GM21723 (cell line): Measurements from ENCODE around the gene BCL2.

Experiments used
- ATAC-seq: cut with Tn5 transposase; IDR thresholded peaks from one replicate; pipeline ENCODE4 v1.9.1; 2021; ENCODE audit warnings: mild to moderate bottlenecking, moderate library complexity; ENCODE audit not compliant: unreplicated experiment

The BCL2 gene

DNA sequence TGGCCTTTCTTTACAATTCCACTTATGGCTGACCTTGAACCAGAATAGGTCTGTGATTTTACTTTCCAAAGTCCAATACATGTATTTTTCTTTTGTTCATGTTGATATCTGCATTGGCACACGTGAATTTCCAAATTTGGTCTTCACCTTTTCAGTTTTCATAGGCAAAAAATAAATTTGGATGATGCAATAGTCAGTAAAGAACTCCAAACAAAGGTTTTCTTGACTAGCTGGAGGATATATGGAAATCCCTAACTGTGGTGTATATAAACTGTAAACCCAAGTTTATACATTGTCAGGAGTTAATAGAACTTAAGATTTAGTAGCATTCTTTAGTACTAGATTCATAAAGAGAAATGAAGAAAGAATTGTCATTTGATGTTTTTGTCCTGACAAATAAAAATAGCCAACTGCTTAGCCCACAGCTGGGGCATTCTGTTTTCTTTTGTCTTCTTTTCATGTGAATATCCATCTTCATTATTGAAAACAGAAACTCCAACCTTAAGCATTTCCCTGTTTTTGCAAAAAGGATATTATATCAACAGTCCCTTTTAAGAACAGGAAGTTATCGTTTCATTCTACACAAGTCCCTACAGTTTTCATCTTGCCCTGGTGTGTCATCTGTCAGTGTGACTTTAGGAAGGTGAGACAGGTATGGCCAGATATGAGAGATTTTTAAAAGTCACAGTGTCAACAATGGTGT lies 132.9 kb downstream of the BCL2 start:
- ATAC-seq = no peak

DNA sequence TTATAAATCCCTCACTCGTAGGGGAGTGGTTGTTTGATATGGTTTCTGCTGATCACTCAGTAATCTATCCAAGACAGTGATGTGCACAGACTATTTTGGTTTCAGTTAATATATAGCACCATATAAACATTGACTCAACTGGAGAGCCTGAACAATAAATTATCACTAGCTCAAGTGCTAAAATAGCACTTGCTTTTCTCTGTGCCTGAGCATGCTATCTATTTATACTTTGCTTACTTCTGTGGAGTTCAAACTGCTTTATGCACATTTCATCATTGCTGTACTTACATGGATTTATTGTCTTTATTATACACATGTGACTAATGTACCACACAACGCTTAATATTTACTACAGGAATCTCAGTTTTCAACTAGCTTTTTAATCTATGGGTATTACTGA lies 133.6 kb downstream of the BCL2 start:
- no peak for ATAC-seq

DNA sequence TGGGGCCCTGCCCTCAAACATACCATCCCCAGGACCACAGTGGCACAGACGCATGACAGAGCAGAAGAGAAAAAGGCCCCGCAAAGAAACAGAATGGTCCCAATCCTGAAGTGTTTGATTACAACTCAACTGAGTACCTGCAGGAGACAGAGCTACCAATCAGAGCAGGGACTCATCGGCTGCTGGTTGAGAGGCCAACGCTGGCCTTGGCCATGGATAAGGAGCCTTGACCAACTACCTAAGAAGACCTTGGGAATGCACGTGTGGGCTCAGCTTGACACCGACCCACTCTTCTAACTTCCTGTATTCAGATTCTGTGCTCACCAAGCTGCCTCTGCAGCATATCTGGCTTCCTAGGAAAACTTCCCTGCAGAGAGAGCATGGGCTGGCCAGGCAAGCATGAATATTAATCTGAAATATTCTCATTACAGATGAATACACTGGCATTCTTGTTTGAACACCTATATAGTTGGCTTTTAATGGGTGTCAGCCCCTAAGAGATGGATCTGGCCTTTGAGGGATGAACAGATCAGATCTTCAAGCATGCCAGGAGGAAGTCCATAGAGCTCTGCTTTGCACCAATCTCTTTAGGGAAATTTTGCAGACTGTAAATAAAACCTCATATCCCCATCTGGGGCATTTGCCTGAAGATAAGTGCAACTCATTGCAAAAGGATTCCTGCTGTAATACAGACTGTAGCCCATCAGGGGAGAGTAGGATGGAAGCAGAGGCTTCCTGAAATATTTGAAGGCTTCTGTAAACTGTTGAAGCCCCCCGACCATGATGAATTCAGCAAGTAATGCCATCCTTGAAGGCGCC lies 135.4 kb downstream of the BCL2 start:
- no peak for ATAC-seq

DNA sequence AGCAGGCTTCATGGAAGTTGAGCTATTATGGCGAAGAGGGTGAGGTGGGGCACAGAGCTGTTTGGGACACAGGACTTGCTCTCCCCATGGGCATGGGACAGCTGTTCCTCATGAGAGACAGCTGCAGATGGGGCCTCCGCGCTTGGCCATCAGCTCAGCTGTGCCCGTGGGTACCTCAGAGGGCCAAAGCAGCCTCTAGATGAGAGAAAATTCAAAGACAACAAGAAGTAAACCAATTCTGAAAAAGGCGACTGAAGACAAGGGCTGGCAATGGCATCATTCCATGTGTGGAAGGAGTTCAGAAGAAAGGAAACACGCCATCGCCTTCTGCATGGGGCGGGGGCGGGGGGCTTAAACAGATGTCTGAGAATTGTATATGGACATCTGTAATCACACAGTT lies 136.2 kb downstream of the BCL2 start:
- no peak for ATAC-seq

DNA sequence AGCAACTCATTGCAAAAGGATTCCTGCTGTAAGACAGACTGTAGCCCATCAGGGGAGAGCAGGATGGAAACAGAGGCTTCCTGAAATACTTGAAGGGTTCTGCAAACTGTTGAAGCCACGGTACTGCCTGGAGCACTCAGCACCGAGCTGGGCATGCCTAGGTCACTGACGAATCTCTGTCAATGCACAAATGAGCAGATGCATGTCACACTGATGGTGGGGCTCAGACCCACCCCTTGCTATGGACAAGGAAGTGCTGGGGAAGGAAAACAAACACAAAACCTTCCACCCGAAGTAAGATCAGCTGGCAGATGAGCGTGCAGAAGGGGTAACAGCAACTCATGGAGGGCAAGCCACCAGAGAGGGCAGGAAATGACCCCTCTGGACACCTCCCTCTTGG lies 136.7 kb downstream of the BCL2 start:
- ATAC-seq = no peak

DNA sequence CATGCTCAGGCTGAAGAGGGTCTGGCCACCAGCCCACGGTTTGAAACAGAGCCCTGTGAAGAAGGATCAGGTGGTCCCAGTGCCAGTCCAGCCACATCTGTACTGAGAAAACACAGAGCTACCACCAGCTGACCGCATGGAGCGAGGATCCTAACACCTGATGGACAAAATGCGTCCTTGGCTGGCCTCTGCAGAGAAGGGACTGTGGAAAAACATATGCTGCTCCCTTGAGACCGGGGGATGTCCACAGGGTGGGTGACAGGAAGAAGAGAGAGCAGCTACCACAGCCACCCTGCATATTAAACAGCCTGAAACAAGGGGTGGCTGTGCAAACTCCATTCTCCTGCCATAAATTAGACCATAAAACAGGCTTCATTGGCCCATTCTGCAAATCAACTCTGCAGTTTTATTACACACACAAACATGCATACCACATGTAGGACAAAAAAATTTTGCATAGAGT lies 137.2 kb downstream of the BCL2 start:
- peak; percentile 25 for ATAC-seq

DNA sequence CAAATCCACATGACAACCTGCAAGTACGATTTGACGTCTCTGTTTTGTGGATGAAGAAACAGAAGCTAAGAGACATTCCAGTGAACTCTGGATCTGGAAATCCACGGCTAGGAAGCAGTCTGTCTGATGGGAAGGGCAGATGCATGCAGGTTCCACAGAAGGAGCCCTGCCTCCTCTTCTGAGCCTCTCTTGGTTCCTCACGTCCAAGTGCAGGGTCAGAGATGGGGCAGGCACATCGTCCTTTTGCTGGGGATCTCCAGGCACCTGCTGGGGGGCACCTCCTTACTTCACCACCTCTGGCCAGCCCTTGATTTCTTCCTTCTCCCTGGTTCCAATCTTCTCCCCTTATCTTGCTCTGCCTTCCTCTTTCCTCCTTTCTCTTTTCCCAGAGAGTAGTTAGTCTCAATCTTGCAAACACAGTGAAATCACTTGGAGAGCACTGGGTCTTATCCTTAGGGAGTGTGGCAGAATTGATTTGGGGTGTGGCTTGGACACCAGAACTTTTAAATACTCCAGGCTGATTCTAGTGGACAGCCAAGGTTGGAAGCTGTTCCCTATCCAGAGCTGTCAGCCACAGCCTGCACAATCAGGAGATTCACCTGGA lies 137.8 kb downstream of the BCL2 start:
- no peak for ATAC-seq

DNA sequence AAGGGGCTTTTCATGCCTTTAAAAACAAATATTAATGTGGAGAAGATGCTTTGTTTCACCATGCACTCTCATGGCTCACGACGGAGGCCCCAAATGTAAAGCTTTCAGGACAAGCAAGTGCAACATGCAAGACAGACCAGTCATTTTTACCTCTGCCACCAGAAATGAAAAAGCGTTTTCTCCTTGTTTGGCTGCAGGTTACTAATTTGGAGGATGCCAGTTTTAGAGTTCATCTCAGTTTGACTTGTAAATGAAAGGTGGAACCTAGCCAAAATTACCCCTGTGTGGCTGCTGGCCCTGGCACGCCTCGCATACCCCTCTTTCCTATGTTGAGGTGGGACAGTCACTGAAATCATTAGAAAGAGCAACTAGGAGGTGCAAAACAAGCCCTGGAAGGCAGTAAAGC lies 138.6 kb downstream of the BCL2 start:
- peak; percentile 52 for ATAC-seq

DNA sequence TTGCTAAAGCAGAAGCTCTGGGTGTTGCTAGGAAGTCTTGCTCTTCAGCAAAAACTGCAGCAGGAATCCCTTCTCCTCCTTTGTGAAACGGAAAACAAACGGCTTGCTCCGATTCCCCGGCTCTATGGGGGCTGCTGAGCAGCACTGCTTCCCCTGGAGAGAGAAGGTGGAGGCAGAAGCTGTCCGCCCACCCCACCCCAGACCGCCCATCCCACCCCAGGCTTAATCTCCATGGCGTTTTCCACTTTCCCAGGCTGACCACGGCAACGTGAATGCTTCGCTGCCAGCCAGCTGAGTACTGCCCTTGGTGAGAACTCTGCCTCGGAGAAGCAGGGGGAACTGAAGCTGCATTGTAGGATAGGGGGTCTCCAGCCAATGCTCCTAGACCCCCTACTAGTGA lies 139.2 kb downstream of the BCL2 start:
- ATAC-seq = no peak

DNA sequence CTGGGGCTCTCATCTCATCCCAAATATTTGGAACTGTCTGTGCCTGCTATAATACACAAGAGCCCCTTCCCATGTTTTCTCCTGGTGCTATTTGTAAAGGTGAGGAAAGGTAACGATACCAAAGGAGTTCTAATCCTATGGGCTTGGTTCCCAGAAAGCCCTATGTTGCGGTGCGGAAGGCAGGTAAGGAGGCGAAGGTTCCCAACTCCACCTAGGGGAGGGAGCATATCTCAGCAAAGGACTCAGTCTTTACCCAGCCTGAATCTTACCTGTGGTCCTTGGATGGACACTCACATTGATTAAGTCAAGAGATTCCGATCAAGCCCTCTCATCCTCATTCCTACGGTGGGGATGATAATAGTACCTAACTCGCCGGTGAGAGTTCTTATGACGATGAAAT lies 140.1 kb downstream of the BCL2 start:
- ATAC-seq = no peak

DNA sequence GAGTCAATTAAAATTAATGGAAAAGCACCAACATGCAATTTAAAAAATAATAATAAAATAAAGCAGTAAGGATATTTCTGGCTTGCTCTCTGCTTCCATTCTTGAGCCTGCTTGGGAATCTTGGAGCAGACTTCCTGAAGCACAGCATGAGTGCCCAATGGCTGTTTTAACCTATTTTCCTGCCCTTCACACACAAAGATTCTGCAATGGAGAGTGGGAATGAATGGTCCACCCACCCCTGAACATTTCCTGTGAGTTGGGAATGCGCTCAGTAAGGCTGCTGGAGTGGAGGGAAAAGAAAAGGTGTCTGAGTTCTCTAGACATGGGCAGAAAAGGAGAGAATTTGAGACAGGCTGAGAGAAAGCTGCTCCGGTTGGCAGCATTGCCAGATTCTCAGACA lies 140.6 kb downstream of the BCL2 start:
- no peak for ATAC-seq

DNA sequence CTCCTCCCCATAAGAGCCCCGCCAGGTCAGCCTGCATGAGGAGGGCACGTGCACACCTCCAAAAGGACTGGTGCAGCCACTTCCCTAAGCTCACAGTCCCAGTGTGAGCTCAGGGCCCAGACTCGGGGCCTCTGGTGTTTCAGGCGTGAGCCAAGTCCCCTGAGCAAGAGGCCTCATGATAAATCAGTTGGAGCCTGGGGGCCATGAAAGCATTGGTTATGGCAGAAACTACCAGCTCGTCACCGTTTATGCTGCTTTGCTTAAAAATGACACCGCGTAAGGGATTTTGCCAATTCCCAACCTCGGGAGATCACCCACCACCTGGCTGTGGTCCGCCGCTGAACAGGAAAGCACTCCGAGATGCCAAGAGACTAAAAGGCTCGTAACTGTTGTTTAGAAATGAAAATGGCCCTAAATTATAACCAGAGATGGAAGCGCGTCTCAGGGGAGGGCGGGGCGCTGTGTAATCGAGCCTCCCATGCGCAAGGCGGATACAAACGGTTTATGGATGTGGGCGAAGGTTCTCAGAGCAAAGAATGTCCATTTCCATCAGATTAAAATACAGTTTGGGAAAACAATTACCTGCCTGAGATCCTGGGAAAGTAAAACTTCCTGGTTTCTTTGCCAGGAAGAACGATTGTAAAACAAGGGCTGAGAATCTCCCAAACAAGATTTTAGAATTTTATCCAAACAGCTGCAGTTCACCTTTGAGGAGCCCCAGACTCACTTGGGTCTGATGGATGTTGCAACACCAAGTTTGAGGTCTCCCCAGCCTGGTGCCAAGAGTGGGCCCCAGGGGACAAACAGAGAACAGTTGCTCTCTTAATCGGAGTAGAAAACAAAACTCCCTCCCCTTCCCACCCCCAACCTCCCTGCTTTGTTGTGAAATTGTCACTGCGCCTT lies 141.4 kb downstream of the BCL2 start:
- ATAC-seq = no peak

DNA sequence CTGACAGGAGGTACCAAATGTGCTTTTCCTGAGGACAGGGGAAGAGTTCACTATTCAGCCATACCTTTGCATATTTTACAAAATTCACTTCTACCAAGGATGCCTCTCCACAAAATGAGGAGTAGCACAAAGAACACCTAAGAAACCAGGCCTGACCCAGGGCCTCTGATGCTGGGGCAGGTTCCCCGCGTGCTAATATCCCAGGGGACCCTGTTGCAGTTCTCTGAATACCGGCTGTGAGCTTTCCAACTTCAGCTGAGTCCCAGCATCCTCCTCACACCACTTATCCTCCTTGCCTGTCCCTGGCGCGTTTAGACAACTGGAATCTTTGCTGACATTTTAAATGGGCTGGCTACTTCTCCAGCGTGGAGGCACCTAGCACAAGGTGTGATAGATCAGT lies 142.3 kb downstream of the BCL2 start:
- no peak for ATAC-seq

DNA sequence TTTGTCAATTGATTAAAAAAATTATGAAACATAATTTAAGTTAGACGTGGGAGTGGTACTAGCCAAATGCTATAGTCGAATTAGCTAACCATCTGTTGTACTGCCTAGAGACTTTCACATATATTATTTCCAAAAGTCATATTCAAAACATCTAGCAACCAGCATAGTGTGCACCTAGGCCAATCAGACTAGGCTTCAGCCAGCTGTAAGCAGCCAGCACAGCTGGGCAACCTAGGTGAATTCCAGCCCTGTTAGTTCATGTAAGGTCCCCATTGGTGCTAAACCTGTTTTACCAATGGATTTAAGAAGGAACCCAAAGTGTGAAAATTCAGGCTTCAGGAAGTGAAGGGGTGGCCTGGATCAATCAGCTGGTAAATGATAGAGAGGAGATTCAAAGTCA lies 144.3 kb downstream of the BCL2 start:
- no peak for ATAC-seq

DNA sequence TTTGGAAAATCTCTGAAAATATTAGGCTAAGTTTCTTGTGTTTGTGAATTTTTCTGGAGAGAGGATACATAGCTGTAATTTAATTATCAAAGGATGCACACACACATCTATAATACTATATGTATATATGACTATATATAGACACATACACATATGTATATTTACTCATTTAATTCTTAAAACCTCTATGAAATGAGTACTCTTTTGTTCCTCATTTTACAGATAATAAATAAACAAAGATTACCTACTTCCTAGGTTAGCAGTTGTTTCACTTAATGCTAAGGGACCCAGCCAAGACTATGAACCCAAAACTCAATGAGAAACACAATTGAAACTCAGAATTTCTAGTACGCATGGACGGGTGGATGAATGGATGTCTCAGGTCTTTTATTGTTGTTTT lies 145.6 kb downstream of the BCL2 start:
- ATAC-seq = no peak

DNA sequence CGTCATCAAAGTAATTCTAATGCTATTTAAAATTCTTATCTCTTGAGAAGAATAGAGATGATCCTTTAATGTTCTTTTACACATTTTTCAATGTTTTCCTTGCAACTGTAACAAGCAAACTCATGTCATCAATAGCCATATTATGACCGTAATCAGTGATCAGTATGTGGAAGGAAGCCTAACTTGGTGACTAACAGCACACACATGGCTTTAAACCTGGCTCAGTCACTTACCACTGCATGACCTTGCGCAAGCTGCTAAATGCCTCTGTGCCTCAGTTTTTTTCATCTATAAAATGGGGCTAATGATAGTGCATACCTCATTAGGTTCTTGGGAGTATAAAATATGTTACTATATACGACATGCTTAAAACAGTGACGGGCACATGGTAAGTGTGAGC lies 149.7 kb downstream of the BCL2 start:
- ATAC-seq = no peak

DNA sequence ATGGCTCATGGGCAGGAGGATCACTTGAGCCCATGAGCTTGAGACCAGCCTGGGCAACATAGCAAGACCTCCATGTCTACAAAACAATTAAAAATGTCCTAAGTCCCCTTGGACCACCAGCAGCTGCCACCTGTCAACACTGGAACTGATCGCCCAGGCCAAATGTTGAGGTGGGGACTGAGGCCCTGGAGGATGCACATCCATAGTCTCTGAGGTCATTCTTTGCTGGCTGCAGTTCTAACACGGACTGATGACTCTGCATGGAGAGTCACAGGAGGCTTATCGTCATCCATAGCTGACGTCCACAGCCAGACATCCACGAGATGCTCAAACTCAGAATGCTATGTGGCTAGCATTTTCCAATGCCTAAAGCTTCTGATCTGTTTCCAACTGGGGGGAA lies 151.3 kb downstream of the BCL2 start:
- ATAC-seq = no peak

DNA sequence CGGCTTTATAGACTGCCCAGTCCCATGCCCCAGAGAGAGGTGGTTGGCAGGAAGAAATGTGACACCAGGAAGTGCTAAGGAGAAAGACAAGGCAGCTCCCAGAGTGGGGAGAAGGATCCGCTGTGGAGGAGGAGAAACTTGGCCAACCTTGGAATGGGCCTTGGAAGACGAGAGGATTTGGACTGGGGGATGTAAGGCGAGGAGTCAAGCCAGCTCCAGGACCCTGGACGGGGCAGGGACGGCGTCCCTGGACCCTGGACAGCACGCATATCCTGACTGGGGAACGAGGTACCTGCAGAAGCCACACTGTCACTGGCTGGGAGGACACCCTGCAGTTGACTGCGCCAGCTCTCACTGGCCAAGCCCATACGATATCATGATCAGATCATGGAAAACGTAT lies 153.4 kb downstream of the BCL2 start:
- ATAC-seq = no peak

DNA sequence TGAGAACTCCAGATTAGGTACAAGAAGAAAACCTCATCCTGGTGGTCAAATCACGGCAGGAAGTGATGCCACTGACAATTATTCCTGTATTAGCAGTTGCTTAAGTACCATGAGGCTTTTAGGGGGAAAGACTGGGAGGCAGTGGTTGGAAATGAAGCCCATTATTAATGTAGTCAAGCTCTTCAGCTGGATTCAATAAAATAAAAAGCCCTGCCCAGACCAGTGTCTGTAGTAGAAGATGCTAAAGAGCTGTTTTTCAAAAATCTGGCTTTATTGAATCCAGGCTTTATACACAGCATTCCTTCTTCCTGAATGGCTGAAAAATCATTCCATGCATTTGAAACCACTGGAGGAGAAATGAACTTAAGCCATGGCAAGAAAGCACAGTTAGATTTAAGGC lies 155.2 kb downstream of the BCL2 start:
- ATAC-seq = no peak

DNA sequence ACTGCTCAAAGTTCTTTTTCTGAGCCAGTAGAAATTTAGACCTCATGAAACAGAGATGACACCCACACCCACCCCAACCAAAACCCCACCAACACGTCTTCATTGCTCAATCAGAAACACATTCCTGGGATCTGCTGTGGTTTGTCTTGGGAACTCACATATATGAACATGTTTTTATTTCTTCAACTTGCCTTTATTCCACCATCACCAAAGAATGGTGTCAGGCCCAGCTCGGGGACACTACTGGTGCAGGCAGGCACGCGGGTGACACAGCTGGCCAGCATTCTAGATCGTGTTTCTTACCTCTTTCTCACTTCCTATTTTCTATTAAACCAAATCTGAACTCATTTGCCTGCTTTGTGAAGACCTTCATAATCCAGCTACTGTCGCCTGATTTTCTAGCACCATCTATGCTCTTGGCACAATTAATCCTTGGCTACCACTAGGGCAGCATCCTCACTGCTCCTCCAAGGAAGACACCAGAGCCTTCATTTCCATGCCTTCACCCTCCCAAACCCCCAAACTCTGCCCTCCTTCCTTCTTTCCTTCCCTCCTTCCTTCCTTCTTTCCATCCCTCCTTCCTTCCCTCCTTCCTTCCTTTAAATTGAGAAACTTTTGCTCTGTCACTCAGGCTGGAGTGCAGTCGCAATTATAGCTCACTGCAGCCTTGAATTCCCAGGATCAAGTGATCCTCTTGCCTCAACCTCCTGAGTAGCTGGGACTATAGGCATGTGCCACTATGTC lies 157.1 kb downstream of the BCL2 start:
- ATAC-seq = peak; percentile 34
